HEK293T (cell line): ENCODE measurements around the gene MBD2.

Experiments used
- CTCF ChIA-PET: fragments of 350-600 bp; formaldehyde crosslinking; extraction: SDS; loops from one replicate; lab custom pipeline; 2021; ENCODE audit warnings: antibody characterized with exemption, inconsistent platforms; lab: Yijun Ruan, JAX
- POLR2A ChIA-PET: fragments of 350-600 bp; formaldehyde crosslinking; extraction: SDS; loops from one replicate; lab custom pipeline; 2020; ENCODE audit warnings: antibody characterized with exemption, inconsistent platforms; lab: Yijun Ruan, JAX
- DNase-seq: peaks from one replicate; pipeline ENCODE4 v3.0.0; 2012; ENCODE audit warnings: mixed read lengths; ENCODE audit errors: extremely low spot score
- ARNT ChIP-seq: fragments of 450-650 bp; IDR thresholded peaks from 2 replicates; pipeline ENCODE4 v1.6.1; 2017; ENCODE audit warnings: mild to moderate bottlenecking
- BHLHE40 ChIP-seq: fragments of 450-650 bp; IDR thresholded peaks from 2 replicates; pipeline ENCODE4 v1.6.1; 2016; ENCODE audit warnings: mild to moderate bottlenecking, moderate library complexity, borderline replicate concordance
- CTBP1 ChIP-seq: fragments of 450-650 bp; IDR thresholded peaks from 2 replicates; pipeline ENCODE4 v1.6.1; 2016; ENCODE audit warnings: borderline replicate concordance
- ELF4 ChIP-seq: fragments of 450-650 bp; IDR thresholded peaks from 2 replicates; pipeline ENCODE4 v1.6.1; 2017; ENCODE audit warnings: antibody characterized with exemption
- FOXA1 ChIP-seq: fragments of 450-650 bp; IDR thresholded peaks from 2 replicates; pipeline ENCODE4 v1.6.1; 2016; ENCODE audit warnings: mild to moderate bottlenecking
- FOXK2 ChIP-seq: fragments of 450-650 bp; IDR thresholded peaks from 2 replicates; pipeline ENCODE4 v1.6.1; 2016; ENCODE audit warnings: mild to moderate bottlenecking
- FOXM1 ChIP-seq: fragments of 450-650 bp; IDR thresholded peaks from 2 replicates; pipeline ENCODE4 v1.6.1; 2017; ENCODE audit warnings: mild to moderate bottlenecking, borderline replicate concordance
- HDGF ChIP-seq: fragments of 450-650 bp; IDR thresholded peaks from 2 replicates; pipeline ENCODE4 v1.6.1; 2017; ENCODE audit warnings: antibody characterized with exemption, borderline replicate concordance
- L3MBTL2 ChIP-seq: fragments of 450-650 bp; conservative IDR thresholded peaks from 2 replicates; pipeline ENCODE4 v1.6.1; 2016; ENCODE audit warnings: mild to moderate bottlenecking
- LEF1 ChIP-seq: fragments of 450-650 bp; IDR thresholded peaks from 2 replicates; pipeline ENCODE4 v1.6.1; 2017; ENCODE audit warnings: mild to moderate bottlenecking, borderline replicate concordance
- NFRKB ChIP-seq: fragments of 450-650 bp; IDR thresholded peaks from 2 replicates; pipeline ENCODE4 v1.6.1; 2016; ENCODE audit warnings: mild to moderate bottlenecking, moderate library complexity
- PKNOX1 ChIP-seq: fragments of 450-650 bp; IDR thresholded peaks from 2 replicates; pipeline ENCODE4 v1.6.1; 2016
- SP1 ChIP-seq: fragments of 450-650 bp; IDR thresholded peaks from 2 replicates; pipeline ENCODE4 v1.6.1; 2017
- SUZ12 ChIP-seq: fragments of 450-650 bp; IDR thresholded peaks from 2 replicates; pipeline ENCODE4 v1.6.1; 2016; ENCODE audit warnings: mild to moderate bottlenecking
- TARDBP ChIP-seq: fragments of 450-650 bp; IDR thresholded peaks from 2 replicates; pipeline ENCODE4 v1.6.1; 2016
- ZNF384 ChIP-seq: fragments of 450-650 bp; IDR thresholded peaks from 2 replicates; pipeline ENCODE4 v1.6.1; 2016

MBD2 gene

DNA sequence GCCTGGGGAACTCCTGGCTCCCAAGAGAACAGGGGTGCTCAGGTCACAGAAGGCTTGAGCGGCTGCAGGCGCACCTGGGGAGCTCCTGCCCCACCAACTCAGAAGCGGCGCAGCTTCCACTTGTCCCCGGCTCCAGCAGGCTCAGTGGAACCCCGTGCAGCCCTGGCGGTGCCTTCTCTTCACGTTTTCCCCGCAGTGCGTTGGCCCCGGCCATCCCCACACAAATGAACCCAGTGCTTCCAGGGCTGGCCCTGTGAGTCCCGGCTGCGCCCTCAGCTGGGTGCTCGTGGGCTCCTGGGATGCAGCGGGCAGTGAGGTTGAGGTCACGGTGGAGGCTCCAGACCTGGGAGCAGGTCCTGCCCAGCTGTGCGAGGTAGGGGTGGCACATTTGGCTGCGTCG is 17.9 kb upstream of the MBD2 start:
- POLR2A ChIA-PET: no interaction called here

DNA sequence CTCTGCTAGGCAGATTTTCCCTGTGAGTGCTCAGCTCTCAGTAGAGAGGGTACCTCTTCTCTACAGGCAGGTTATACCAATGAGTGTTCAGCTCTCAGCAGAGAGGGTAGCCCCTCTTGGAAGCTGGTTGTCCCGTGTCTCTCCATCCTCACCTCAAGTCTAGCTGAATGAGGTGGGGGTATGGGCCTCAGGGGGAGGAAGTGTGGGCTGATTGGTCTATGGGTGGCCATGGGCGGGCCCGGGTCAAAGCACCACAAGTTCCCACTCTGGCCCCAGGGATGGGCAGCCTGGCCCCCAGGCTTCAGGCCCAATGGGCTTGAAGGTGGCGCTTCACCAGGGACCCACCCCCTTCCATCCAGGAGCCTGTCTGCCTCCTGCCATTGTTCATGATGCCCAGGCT is 17.0 kb upstream of the MBD2 start:
- POLR2A ChIA-PET: no interaction called here
- no peak for DNase-seq
- TF ChIP-seq SP1 (no peak), FOXA1 (no peak), LEF1 (no peak), FOXK2 (no peak), FOXM1 (no peak), ARNT (no peak), ZNF384 (no peak), HDGF (no peak), SUZ12 (no peak), NFRKB (no peak), L3MBTL2 (no peak), TARDBP (no peak), PKNOX1 (no peak), CTBP1 (no peak), BHLHE40 (no peak)
- CTCF ChIA-PET: no interaction called here

More for the DNA sequence above, 17.9 kb upstream of the MBD2 start:
- no peak for DNase-seq
- no peak for TF ChIP-seq ELF4
- CTCF ChIA-PET: no interaction called here

- DNase-seq: no peak
- TF ChIP-seq ELF4 (no peak), PKNOX1 (no peak), LEF1 (no peak), L3MBTL2 (no peak), HDGF (no peak), SUZ12 (no peak), ZNF384 (no peak)
- POLR2A ChIA-PET: no interaction called here
- CTCF ChIA-PET: no interaction called here
Observed at GRCh38 chr18:54240629-54241107, 16.2 kb upstream of the MBD2 start.

DNA sequence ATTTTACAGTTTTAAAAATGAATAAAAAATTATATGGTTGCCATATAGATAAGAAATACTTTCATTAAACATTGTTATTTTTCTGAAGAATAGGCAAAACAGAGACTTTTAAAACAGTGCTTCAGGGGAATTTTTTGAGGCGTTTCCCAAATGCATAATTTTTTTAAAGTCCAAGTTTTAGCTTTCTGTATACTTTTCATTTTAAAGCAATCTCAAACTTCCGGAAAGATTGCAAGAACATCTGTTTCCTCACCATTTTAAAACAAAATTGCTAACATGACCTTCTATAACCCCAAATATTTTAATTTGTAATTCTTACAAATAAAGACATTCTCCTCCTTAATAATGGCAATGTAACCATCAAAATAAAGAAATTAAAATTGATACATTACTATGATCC is 15.1 kb upstream of the MBD2 start:
- DNase-seq: no peak
- TF ChIP-seq HDGF (no peak), SP1 (no peak), TARDBP (no peak), ELF4 (no peak), FOXA1 (no peak), SUZ12 (no peak), FOXK2 (no peak), NFRKB (no peak), CTBP1 (no peak), PKNOX1 (no peak), FOXM1 (no peak), ARNT (no peak), ZNF384 (no peak), BHLHE40 (no peak), L3MBTL2 (no peak), LEF1 (no peak)
- POLR2A ChIA-PET: no interaction called here
- CTCF ChIA-PET: no interaction called here

GRCh38 chr18:54239091-54239490 is 14.6 kb upstream of the MBD2 start:
- ChIA-PET CTCF (no interaction called here), POLR2A (no interaction called here)
- DNase-seq: no peak
- TF ChIP-seq ELF4: no peak
- no peak for TF ChIP-seq TARDBP
- no peak for TF ChIP-seq SP1
- TF ChIP-seq FOXA1: no peak
- no peak for TF ChIP-seq ZNF384
- TF ChIP-seq LEF1: no peak
- no peak for TF ChIP-seq L3MBTL2
- no peak for TF ChIP-seq SUZ12

DNA sequence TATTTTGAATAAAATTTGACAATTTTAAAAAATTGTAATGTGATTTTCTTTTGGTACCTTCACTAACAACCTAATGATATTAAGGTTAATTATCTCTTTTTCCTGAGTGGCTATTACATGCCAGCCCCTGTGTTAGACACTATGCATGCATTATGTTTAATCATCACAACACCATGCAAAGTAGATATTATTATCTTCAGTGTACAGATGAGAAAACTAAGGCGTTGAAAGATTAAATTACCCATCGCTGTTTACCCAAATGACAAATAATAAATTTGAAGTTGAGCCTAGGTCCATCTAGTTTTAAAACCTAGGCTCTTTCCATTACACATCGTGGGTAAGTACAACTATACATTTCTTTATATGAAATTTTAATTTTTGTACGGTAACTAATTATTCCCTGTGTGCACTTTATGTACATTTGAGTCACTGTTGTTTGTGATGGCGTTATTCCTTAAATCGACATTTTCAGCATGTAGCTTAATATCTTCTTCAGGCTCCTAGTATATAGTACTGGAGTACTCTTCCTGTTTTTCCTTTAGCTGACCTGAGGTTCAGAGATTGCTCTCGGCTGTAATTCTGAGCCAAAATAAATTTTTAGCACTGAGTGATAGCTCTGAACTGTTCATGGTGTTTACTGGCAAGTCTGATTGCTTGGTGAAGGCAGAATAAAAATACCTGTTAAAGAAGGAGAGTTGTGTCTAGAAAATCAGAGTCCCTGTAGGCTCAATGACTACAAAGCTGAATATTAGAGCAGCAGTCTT is 13.9 kb upstream of the MBD2 start:
- TF ChIP-seq L3MBTL2: no peak
- TF ChIP-seq ELF4: no peak
- TF ChIP-seq ZNF384: no peak
- DNase-seq: no peak
- ChIA-PET CTCF (no interaction called here), POLR2A (no interaction called here)

DNA sequence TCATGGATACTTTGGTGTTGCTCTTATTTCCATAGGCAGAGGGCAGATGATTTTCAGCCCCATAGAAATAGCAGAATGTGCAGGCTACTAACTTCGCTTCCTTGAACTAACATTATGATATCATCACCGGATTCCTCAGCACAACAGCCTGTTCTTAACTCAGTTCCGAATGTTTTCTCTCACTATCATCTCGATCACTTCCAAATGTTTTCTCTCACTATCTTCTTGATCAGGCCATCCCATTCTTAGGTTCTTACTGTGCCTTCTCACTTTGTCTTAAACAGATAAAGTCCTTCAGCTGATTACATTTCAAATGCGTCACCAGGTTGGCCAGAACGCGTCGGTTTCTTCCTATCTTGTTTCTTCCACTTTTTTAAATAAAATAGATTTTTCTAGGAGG is 11.4 kb upstream of the MBD2 start:
- POLR2A ChIA-PET: no interaction called here
- CTCF ChIA-PET: no interaction called here
- DNase-seq: no peak
- TF ChIP-seq LEF1: no peak
- TF ChIP-seq FOXM1: no peak
- no peak for TF ChIP-seq ARNT
- TF ChIP-seq L3MBTL2: no peak
- no peak for TF ChIP-seq HDGF
- TF ChIP-seq SP1: no peak
- TF ChIP-seq NFRKB: no peak
- no peak for TF ChIP-seq ZNF384
